ENCODE data around the gene ACCS.
A peak's percentile ranks its signal among the peaks of the same experiment; 100 is the strongest.

The ACCS gene

GRCh38 chr11:44065841-44066731, at the start of gene ACCS:
TSS of gene ACCS (plus strand) at chr11:44066270. CDS start at chr11:44067628, 1,358 bp downstream.
- Histone ChIP-seq H3K79me2 (no peaks in the 10 kb centered on the region), H3K4me3 (ENCODE audit: low read depth, low read length) (peak within 1 kb of the TSS; percentile 56), H3K27me3 (ENCODE audit: control insufficient read depth, insufficient read depth, low read length) (no peaks in the 10 kb centered on the region), H3K27ac (peak within 1 kb of the TSS; percentile 75), H3K4me2 (ENCODE audit: low read length) (peak within 1 kb of the TSS; percentile 64), H3K4me1 (no peaks in the 10 kb centered on the region), H2AFZ (peak within 1 kb of the TSS; percentile 95), H3K36me3 (ENCODE audit: control insufficient read depth, insufficient read depth, low read length) (no peaks in the 10 kb centered on the region), H3K9ac (peak within 1 kb of the TSS; percentile 35), H3K9me3 (ENCODE audit: control insufficient read depth, low read length) (no peaks in the 10 kb centered on the region)
- TF ChIP-seq, protein P1, sequence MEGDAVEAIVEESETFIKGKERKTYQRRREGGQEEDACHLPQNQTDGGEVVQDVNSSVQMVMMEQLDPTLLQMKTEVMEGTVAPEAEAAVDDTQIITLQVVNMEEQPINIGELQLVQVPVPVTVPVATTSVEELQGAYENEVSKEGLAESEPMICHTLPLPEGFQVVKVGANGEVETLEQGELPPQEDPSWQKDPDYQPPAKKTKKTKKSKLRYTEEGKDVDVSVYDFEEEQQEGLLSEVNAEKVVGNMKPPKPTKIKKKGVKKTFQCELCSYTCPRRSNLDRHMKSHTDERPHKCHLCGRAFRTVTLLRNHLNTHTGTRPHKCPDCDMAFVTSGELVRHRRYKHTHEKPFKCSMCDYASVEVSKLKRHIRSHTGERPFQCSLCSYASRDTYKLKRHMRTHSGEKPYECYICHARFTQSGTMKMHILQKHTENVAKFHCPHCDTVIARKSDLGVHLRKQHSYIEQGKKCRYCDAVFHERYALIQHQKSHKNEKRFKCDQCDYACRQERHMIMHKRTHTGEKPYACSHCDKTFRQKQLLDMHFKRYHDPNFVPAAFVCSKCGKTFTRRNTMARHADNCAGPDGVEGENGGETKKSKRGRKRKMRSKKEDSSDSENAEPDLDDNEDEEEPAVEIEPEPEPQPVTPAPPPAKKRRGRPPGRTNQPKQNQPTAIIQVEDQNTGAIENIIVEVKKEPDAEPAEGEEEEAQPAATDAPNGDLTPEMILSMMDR (IDR thresholded peaks at IDR 0.05), result peak; percentile 65

DNA sequence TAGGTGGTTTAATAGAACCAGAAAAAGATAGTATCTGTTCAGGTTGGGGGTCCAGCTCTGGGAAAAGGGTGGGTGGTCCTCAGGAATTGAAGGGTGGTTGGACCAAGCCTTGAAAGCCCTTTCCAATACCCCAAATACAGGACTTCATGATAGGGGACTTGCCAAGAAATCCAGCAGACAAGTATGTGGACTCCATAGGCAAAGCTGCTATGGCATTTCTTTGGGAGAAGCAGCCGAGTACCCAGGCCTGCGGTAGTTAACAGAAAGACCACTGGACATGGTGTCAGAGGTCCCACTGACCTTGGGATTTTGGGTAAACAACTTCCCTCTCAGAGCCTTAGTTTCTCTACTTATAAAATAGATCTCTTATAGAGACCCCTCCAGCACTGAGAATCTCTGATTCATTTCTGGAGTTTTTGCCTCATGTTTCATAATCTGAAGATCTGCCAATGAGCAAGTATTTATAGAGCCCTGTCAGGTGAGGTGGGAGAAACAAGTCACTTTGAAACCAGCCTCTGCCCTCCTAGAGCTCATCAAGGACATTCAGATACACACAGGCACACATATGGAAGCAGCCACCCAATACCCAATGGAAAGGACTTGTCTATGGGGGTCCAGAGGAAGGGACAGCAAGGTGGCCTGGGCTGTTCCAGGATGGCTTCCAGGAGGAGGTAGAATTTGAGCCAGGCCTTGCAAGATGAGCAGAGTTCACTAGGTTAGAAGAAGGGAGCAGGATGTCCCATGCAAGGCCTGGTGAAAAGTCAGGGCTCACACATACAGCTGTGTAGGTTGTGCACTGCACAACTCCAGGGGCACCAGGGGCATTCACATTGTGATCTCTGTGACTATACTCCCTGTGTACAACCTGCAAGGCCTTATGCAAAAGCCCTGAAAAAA, 49.3 kb upstream of the ACCS start:
- no peak overlapping the region for H3K27ac ChIP-seq
- no peaks in the 10 kb centered on the region for H3K79me2 ChIP-seq
- H3K4me3 ChIP-seq (ENCODE audit: low read depth, low read length), result no peak overlapping the region
- H3K4me2 ChIP-seq (ENCODE audit: low read length), result no peak overlapping the region
- TF ChIP-seq, protein P1 (IDR thresholded peaks at IDR 0.05), result no peak
- no peak overlapping the region for H2AFZ ChIP-seq
- H3K9me3 ChIP-seq (ENCODE audit: control insufficient read depth, low read length), result no peaks in the 10 kb centered on the region
- no peaks in the 10 kb centered on the region for H3K36me3 ChIP-seq (ENCODE audit: control insufficient read depth, insufficient read depth, low read length)
- no peaks in the 10 kb centered on the region for H3K4me1 ChIP-seq
- no peak overlapping the region for H3K9ac ChIP-seq
- no peaks in the 10 kb centered on the region for H3K27me3 ChIP-seq (ENCODE audit: control insufficient read depth, insufficient read depth, low read length)

DNA sequence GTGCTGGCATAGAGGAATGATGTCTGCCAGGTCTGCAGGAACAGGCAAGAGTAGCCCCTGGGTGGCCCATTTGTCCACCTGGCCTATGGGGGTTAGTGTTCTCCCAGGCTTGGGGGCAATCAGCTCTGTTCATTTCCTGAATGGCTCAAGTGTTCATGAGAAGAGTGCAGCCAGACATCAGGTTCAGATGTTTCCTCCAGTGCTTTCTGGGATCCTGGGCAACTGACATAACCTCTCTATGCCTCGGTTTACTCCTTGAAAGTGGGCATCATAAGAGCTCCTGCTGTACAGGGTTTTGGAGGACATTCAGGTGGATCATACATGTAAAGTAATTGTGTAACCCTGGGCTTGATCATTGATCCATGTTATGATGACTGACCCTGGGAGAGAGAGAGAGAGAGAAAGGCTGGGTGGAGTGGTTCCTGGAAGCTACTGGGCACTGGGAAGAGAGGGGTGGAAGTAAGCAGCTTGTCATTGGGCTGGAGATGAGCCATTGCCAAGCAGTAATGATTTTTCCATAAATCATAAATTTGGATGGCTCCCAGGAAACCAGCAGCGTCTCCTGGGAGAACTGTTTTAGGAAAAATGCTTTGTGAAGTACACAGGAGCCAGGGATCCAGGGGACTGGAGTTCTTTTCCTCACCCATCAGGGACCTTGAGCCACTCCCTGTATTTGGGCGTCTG, 48.5 kb upstream of the ACCS start:
- H3K36me3 ChIP-seq (ENCODE audit: control insufficient read depth, insufficient read depth, low read length), result no peaks in the 10 kb centered on the region
- no peaks in the 10 kb centered on the region for H3K27me3 ChIP-seq (ENCODE audit: control insufficient read depth, insufficient read depth, low read length)
- TF ChIP-seq, protein P1 (IDR thresholded peaks at IDR 0.05), result no peak
- H3K4me1 ChIP-seq, result no peaks in the 10 kb centered on the region
- H3K79me2 ChIP-seq, result no peaks in the 10 kb centered on the region
- no peak overlapping the region for H3K27ac ChIP-seq
- H3K9me3 ChIP-seq (ENCODE audit: control insufficient read depth, low read length), result no peaks in the 10 kb centered on the region
- no peak overlapping the region for H2AFZ ChIP-seq
- no peak overlapping the region for H3K4me2 ChIP-seq (ENCODE audit: low read length)
- H3K9ac ChIP-seq, result no peak overlapping the region
- H3K4me3 ChIP-seq (ENCODE audit: low read depth, low read length), result no peak overlapping the region

GRCh38 chr11:44018127-44018521, 47.9 kb upstream of the ACCS start:
- H3K79me2 ChIP-seq, result no peaks in the 10 kb centered on the region
- H3K27ac ChIP-seq, result no peak overlapping the region
- no peak overlapping the region for H3K4me3 ChIP-seq (ENCODE audit: low read depth, low read length)
- no peak overlapping the region for H3K4me2 ChIP-seq (ENCODE audit: low read length)
- no peaks in the 10 kb centered on the region for H3K9me3 ChIP-seq (ENCODE audit: control insufficient read depth, low read length)
- H3K4me1 ChIP-seq, result no peaks in the 10 kb centered on the region
- no peak overlapping the region for H3K9ac ChIP-seq
- no peaks in the 10 kb centered on the region for H3K36me3 ChIP-seq (ENCODE audit: control insufficient read depth, insufficient read depth, low read length)
- TF ChIP-seq, protein P1 (IDR thresholded peaks at IDR 0.05), result no peak
- no peak overlapping the region for H2AFZ ChIP-seq
- no peaks in the 10 kb centered on the region for H3K27me3 ChIP-seq (ENCODE audit: control insufficient read depth, insufficient read depth, low read length)
